ENCODE measurements around the gene PDLIM4.

DNA sequence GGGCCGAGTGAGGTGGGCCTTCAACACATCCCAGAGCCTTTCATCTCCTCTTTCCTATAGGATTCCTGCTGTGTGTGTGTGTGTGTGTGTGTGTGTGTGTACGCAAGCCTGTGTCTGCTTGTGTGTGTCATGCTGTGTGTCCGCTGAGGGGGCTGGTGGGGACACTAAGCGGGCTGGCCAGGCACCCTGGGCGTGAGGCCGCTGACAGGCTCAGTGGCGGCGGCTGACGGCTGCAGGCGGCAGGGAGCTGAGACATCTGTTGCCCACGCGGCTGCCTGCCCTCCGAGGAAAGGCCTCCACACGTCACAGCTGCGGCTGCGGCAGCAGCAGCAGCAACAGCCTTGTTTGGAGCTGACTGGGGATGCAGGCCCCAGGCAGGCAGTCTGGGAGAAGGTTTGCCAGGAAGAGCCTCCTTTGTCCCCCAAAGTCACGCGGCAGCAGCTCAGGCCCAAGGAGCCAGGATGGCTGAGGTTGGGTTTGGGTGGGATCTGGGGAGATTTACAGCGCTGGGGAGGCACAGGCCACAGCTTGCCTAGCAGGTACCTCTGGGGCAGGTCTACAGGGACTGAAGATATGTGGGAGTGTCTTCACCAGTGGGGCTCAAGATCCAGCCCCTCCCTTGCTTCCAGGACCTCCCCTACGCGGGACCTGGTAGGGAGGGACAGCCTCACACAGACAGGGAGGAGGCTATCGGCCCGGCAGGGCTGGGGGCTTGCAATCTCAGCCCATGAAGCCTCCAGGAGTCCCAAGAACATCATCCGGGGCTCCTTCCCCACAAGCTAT, 1.8 kb downstream of the PDLIM4 start:
- TF ChIP-seq, protein P1, sequence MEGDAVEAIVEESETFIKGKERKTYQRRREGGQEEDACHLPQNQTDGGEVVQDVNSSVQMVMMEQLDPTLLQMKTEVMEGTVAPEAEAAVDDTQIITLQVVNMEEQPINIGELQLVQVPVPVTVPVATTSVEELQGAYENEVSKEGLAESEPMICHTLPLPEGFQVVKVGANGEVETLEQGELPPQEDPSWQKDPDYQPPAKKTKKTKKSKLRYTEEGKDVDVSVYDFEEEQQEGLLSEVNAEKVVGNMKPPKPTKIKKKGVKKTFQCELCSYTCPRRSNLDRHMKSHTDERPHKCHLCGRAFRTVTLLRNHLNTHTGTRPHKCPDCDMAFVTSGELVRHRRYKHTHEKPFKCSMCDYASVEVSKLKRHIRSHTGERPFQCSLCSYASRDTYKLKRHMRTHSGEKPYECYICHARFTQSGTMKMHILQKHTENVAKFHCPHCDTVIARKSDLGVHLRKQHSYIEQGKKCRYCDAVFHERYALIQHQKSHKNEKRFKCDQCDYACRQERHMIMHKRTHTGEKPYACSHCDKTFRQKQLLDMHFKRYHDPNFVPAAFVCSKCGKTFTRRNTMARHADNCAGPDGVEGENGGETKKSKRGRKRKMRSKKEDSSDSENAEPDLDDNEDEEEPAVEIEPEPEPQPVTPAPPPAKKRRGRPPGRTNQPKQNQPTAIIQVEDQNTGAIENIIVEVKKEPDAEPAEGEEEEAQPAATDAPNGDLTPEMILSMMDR (conservative IDR thresholded peaks at IDR 0.05; ENCODE audit: low read depth in 2 of 2) = no peak
- TF ChIP-seq, protein P2, sequence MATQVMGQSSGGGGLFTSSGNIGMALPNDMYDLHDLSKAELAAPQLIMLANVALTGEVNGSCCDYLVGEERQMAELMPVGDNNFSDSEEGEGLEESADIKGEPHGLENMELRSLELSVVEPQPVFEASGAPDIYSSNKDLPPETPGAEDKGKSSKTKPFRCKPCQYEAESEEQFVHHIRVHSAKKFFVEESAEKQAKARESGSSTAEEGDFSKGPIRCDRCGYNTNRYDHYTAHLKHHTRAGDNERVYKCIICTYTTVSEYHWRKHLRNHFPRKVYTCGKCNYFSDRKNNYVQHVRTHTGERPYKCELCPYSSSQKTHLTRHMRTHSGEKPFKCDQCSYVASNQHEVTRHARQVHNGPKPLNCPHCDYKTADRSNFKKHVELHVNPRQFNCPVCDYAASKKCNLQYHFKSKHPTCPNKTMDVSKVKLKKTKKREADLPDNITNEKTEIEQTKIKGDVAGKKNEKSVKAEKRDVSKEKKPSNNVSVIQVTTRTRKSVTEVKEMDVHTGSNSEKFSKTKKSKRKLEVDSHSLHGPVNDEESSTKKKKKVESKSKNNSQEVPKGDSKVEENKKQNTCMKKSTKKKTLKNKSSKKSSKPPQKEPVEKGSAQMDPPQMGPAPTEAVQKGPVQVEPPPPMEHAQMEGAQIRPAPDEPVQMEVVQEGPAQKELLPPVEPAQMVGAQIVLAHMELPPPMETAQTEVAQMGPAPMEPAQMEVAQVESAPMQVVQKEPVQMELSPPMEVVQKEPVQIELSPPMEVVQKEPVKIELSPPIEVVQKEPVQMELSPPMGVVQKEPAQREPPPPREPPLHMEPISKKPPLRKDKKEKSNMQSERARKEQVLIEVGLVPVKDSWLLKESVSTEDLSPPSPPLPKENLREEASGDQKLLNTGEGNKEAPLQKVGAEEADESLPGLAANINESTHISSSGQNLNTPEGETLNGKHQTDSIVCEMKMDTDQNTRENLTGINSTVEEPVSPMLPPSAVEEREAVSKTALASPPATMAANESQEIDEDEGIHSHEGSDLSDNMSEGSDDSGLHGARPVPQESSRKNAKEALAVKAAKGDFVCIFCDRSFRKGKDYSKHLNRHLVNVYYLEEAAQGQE (IDR thresholded peaks at IDR 0.05; ENCODE audit: unreplicated experiment) = no peak
- TF ChIP-seq CREB1 (CRISPR knock-in tag; IDR thresholded peaks at IDR 0.05; ENCODE audit: low read depth) (no peak), EZH2phosphoT487 (IDR thresholded peaks at IDR 0.05; ENCODE audit: unreplicated experiment) (no peak), POLR2AphosphoS5 (IDR thresholded peaks at IDR 0.05; ENCODE audit: low read depth) (no peak), EZH2 (IDR thresholded peaks at IDR 0.05; ENCODE audit: low read depth, unreplicated experiment) (no peak), ZNF331 (CRISPR knock-in tag; IDR thresholded peaks at IDR 0.05; ENCODE audit: low read depth) (no peak), JUNB (IDR thresholded peaks at IDR 0.05; ENCODE audit: unreplicated experiment) (no peak), NANOG (IDR thresholded peaks at IDR 0.05; ENCODE audit: borderline replicate concordance) (no peak), ZNF114 (CRISPR knock-in tag; IDR thresholded peaks at IDR 0.05) (no peak), STAT1 (IDR thresholded peaks at IDR 0.05; ENCODE audit: unreplicated experiment) (no peak)
- TF ChIP-seq, protein P3, sequence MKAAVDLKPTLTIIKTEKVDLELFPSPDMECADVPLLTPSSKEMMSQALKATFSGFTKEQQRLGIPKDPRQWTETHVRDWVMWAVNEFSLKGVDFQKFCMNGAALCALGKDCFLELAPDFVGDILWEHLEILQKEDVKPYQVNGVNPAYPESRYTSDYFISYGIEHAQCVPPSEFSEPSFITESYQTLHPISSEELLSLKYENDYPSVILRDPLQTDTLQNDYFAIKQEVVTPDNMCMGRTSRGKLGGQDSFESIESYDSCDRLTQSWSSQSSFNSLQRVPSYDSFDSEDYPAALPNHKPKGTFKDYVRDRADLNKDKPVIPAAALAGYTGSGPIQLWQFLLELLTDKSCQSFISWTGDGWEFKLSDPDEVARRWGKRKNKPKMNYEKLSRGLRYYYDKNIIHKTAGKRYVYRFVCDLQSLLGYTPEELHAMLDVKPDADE (IDR thresholded peaks at IDR 0.05) = no peak
- TF ChIP-seq, protein P4, sequence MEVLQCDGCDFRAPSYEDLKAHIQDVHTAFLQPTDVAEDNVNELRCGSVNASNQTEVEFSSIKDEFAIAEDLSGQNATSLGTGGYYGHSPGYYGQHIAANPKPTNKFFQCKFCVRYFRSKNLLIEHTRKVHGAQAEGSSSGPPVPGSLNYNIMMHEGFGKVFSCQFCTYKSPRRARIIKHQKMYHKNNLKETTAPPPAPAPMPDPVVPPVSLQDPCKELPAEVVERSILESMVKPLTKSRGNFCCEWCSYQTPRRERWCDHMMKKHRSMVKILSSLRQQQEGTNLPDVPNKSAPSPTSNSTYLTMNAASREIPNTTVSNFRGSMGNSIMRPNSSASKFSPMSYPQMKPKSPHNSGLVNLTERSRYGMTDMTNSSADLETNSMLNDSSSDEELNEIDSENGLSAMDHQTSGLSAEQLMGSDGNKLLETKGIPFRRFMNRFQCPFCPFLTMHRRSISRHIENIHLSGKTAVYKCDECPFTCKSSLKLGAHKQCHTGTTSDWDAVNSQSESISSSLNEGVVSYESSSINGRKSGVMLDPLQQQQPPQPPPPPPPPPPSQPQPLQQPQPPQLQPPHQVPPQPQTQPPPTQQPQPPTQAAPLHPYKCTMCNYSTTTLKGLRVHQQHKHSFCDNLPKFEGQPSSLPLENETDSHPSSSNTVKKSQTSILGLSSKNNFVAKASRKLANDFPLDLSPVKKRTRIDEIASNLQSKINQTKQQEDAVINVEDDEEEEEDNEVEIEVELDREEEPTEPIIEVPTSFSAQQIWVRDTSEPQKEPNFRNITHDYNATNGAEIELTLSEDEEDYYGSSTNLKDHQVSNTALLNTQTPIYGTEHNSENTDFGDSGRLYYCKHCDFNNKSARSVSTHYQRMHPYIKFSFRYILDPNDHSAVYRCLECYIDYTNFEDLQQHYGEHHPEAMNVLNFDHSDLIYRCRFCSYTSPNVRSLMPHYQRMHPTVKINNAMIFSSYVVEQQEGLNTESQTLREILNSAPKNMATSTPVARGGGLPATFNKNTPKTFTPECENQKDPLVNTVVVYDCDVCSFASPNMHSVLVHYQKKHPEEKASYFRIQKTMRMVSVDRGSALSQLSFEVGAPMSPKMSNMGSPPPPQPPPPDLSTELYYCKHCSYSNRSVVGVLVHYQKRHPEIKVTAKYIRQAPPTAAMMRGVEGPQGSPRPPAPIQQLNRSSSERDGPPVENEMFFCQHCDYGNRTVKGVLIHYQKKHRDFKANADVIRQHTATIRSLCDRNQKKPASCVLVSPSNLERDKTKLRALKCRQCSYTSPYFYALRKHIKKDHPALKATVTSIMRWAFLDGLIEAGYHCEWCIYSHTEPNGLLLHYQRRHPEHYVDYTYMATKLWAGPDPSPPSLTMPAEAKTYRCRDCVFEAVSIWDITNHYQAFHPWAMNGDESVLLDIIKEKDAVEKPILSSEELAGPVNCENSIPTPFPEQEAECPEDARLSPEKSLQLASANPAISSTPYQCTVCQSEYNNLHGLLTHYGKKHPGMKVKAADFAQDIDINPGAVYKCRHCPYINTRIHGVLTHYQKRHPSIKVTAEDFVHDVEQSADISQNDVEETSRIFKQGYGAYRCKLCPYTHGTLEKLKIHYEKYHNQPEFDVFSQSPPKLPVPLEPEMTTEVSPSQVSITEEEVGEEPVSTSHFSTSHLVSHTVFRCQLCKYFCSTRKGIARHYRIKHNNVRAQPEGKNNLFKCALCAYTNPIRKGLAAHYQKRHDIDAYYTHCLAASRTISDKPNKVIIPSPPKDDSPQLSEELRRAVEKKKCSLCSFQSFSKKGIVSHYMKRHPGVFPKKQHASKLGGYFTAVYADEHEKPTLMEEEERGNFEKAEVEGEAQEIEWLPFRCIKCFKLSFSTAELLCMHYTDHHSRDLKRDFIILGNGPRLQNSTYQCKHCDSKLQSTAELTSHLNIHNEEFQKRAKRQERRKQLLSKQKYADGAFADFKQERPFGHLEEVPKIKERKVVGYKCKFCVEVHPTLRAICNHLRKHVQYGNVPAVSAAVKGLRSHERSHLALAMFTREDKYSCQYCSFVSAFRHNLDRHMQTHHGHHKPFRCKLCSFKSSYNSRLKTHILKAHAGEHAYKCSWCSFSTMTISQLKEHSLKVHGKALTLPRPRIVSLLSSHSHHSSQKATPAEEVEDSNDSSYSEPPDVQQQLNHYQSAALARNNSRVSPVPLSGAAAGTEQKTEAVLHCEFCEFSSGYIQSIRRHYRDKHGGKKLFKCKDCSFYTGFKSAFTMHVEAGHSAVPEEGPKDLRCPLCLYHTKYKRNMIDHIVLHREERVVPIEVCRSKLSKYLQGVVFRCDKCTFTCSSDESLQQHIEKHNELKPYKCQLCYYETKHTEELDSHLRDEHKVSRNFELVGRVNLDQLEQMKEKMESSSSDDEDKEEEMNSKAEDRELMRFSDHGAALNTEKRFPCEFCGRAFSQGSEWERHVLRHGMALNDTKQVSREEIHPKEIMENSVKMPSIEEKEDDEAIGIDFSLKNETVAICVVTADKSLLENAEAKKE (CRISPR knock-in tag; IDR thresholded peaks at IDR 0.05) = no peak

Measured in GM23338 (cell line).